ENCODE results near the gene OR2AG1.

Gene OR2AG1

GRCh38 chr11:6738590-6738989 is 44.2 kb upstream of the OR2AG1 start:
- DNase-seq (ENCODE audit: low read depth in 1 of 2, low spot score in 1 of 2), result no peak
- no peaks in the 10 kb centered on the region for H3K27me3 ChIP-seq (ENCODE audit: insufficient read depth, poor library complexity, severe bottlenecking)
- no peak overlapping the region for H3K4me3 ChIP-seq (replicated peaks; ENCODE audit: insufficient read depth, low read length)
- TF ChIP-seq GABPA (IDR thresholded peaks at IDR 0.05; ENCODE audit: low read depth), result no peak
- TF ChIP-seq, protein P1, sequence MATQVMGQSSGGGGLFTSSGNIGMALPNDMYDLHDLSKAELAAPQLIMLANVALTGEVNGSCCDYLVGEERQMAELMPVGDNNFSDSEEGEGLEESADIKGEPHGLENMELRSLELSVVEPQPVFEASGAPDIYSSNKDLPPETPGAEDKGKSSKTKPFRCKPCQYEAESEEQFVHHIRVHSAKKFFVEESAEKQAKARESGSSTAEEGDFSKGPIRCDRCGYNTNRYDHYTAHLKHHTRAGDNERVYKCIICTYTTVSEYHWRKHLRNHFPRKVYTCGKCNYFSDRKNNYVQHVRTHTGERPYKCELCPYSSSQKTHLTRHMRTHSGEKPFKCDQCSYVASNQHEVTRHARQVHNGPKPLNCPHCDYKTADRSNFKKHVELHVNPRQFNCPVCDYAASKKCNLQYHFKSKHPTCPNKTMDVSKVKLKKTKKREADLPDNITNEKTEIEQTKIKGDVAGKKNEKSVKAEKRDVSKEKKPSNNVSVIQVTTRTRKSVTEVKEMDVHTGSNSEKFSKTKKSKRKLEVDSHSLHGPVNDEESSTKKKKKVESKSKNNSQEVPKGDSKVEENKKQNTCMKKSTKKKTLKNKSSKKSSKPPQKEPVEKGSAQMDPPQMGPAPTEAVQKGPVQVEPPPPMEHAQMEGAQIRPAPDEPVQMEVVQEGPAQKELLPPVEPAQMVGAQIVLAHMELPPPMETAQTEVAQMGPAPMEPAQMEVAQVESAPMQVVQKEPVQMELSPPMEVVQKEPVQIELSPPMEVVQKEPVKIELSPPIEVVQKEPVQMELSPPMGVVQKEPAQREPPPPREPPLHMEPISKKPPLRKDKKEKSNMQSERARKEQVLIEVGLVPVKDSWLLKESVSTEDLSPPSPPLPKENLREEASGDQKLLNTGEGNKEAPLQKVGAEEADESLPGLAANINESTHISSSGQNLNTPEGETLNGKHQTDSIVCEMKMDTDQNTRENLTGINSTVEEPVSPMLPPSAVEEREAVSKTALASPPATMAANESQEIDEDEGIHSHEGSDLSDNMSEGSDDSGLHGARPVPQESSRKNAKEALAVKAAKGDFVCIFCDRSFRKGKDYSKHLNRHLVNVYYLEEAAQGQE (IDR thresholded peaks at IDR 0.05; ENCODE audit: insufficient replicate concordance, low read depth), result no peak
- TF ChIP-seq POLR2AphosphoS5 (IDR thresholded peaks at IDR 0.05; ENCODE audit: low read depth), result no peak
- TF ChIP-seq SPI1 (IDR thresholded peaks at IDR 0.05; ENCODE audit: borderline replicate concordance, low read depth), result no peak
- TF ChIP-seq, protein P2, sequence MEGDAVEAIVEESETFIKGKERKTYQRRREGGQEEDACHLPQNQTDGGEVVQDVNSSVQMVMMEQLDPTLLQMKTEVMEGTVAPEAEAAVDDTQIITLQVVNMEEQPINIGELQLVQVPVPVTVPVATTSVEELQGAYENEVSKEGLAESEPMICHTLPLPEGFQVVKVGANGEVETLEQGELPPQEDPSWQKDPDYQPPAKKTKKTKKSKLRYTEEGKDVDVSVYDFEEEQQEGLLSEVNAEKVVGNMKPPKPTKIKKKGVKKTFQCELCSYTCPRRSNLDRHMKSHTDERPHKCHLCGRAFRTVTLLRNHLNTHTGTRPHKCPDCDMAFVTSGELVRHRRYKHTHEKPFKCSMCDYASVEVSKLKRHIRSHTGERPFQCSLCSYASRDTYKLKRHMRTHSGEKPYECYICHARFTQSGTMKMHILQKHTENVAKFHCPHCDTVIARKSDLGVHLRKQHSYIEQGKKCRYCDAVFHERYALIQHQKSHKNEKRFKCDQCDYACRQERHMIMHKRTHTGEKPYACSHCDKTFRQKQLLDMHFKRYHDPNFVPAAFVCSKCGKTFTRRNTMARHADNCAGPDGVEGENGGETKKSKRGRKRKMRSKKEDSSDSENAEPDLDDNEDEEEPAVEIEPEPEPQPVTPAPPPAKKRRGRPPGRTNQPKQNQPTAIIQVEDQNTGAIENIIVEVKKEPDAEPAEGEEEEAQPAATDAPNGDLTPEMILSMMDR (IDR thresholded peaks at IDR 0.05; ENCODE audit: insufficient read depth, low read length), result no peak
- no peak overlapping the region for H3K27ac ChIP-seq (replicated peaks)

DNA sequence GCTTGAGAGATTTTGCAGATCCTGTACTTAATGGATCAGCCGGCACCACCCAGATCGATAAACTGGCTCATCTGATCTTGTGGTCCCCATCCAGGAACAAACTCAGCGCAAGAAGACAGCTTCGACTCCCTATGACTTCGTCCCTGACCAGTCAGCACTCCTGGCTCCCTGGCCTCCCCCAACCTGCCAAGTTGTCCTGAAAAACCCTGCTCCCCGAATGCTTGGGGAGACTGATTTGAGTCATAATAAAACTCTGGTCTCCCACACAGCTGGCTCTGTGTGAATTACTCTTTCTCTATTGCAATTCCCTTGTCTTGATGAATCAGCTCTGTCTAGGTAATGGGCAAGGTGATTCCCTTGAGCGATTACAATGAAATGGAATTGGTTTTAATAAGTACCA is 40.6 kb upstream of the OR2AG1 start:
- TF ChIP-seq GABPA (IDR thresholded peaks at IDR 0.05; ENCODE audit: low read depth) (no peak), SPI1 (IDR thresholded peaks at IDR 0.05; ENCODE audit: borderline replicate concordance, low read depth) (no peak), POLR2AphosphoS5 (IDR thresholded peaks at IDR 0.05; ENCODE audit: low read depth) (no peak)
- TF ChIP-seq, protein P1 (IDR thresholded peaks at IDR 0.05; ENCODE audit: insufficient replicate concordance, low read depth), result no peak
- TF ChIP-seq, protein P2 (IDR thresholded peaks at IDR 0.05; ENCODE audit: insufficient read depth, low read length), result no peak
- no peak for DNase-seq (ENCODE audit: low read depth in 1 of 2, low spot score in 1 of 2)
- Histone ChIP-seq H3K27me3 (ENCODE audit: insufficient read depth, poor library complexity, severe bottlenecking) (no peaks in the 10 kb centered on the region), H3K27ac (replicated peaks) (no peak overlapping the region), H3K4me3 (replicated peaks; ENCODE audit: insufficient read depth, low read length) (no peak overlapping the region)

- TF ChIP-seq, protein P2 (IDR thresholded peaks at IDR 0.05; ENCODE audit: insufficient read depth, low read length), result no peak
- TF ChIP-seq, protein P1 (IDR thresholded peaks at IDR 0.05; ENCODE audit: insufficient replicate concordance, low read depth), result no peak
- TF ChIP-seq SPI1 (IDR thresholded peaks at IDR 0.05; ENCODE audit: borderline replicate concordance, low read depth) (no peak), POLR2AphosphoS5 (IDR thresholded peaks at IDR 0.05; ENCODE audit: low read depth) (no peak), GABPA (IDR thresholded peaks at IDR 0.05; ENCODE audit: low read depth) (no peak)
- DNase-seq (ENCODE audit: low read depth in 1 of 2, low spot score in 1 of 2), result no peak
- Histone ChIP-seq H3K27me3 (ENCODE audit: insufficient read depth, poor library complexity, severe bottlenecking) (no peaks in the 10 kb centered on the region), H3K4me3 (replicated peaks; ENCODE audit: insufficient read depth, low read length) (no peak overlapping the region), H3K27ac (replicated peaks) (peak overlapping the region; percentile 51)
Measured at GRCh38 chr11:6745018-6745417, 37.8 kb upstream of the OR2AG1 start.
